Caco-2 (cell line): Measurements from ENCODE around the gene STARD3NL. TPM values are rescaled to one million over a fixed set of nuclear protein-coding genes. Genes with fewer than 3 reads are reported as not detected.
"Not testable (repeated sequence)": the region's sequence is repeated elsewhere in the genome, so short reads cannot be mapped to it uniquely, and the experiment has no call there.

Experiments used
- BruUV-seq: library from RNA; stranded (reverse); fragments of 400-500 nt; replicated peaks from 2 replicates; lab custom pipeline; 2021; lab: Mats Ljungman, UMichigan
- CTCF ChIA-PET: fragments of 300-600 bp; sonication (Branson Sonifier 250); formaldehyde crosslinking; loops from one replicate; lab custom pipeline; 2022; ENCODE audit warnings: antibody characterized with exemption; lab: Charles Lee
- POLR2A ChIA-PET: fragments of 300-600 bp; sonication (Branson Sonifier 250); formaldehyde crosslinking; loops from one replicate; lab custom pipeline; 2022; ENCODE audit warnings: antibody characterized with exemption; lab: Charles Lee
- DNase-seq, 2 experiments: peaks; one replicate each; pipeline versions ENCODE4 v3.0.0 to v3.0.0-alpha.2; 2020 to 2022
- H3K27me3 ChIP-seq: replicated peaks from 2 replicates; pipeline ENCODE4 v1.6.0; 2011; ENCODE audit warnings: low read length; ENCODE audit not compliant: control insufficient read depth, insufficient read depth
- H3K36me3 ChIP-seq: 2 replicates; pipeline ENCODE4 v1.5.1; 2011; ENCODE audit warnings: low read length; ENCODE audit not compliant: control insufficient read depth, insufficient read depth
- H3K4me1 ChIP-seq: fragments of 250-450 bp; sonication (Bioruptor Pico); 2 replicates; pipeline ENCODE4 v1.5.1; 2020; ENCODE audit warnings: mild to moderate bottlenecking
- H3K4me3 ChIP-seq: 2 replicates; pipeline ENCODE4 v1.5.1; 2011; ENCODE audit warnings: low read depth, mild to moderate bottlenecking, control low read depth, low read length
- H3K9me3 ChIP-seq: fragments of 250-450 bp; sonication (Bioruptor Pico); 2 replicates; pipeline ENCODE4 v1.5.1; 2020; ENCODE audit warnings: mild to moderate bottlenecking, moderate library complexity
- H3K27ac Mint-ChIP-seq: one replicate; pipeline ENCODE4 v1.8.0; 2022; ENCODE audit warnings: mixed read lengths; ENCODE audit not compliant: unreplicated experiment
- H3K27me3 Mint-ChIP-seq: one replicate; pipeline ENCODE4 v1.8.0; 2022; ENCODE audit warnings: mixed read lengths; ENCODE audit not compliant: insufficient read depth, unreplicated experiment
- H3K36me3 Mint-ChIP-seq: one replicate; pipeline ENCODE4 v1.8.0; 2022; ENCODE audit warnings: mild to moderate bottlenecking, mixed read lengths; ENCODE audit not compliant: insufficient read depth, unreplicated experiment
- H3K4me1 Mint-ChIP-seq: one replicate; pipeline ENCODE4 v1.8.0; 2022; ENCODE audit warnings: low read depth, mixed read lengths; ENCODE audit not compliant: unreplicated experiment
- H3K4me3 Mint-ChIP-seq: one replicate; pipeline ENCODE4 v1.8.0; 2022; ENCODE audit warnings: mild to moderate bottlenecking, moderate library complexity, mixed read lengths; ENCODE audit not compliant: unreplicated experiment
- H3K9me3 Mint-ChIP-seq: one replicate; pipeline ENCODE4 v1.8.0; 2022; ENCODE audit warnings: mixed read lengths; ENCODE audit not compliant: unreplicated experiment
- CTCF ChIP-seq, 2 experiments: fragments of 200-600 bp in 1 of 2; IDR thresholded peaks; 1 replicate in 1 of 2; 2 replicates in 1 of 2; pipeline versions ENCODE4 v1.5.1 to v1.8.0; 2011 to 2022; ENCODE audit warnings: antibody characterized with exemption in 1 of 2, control low read depth in 1 of 2, inconsistent platforms in 1 of 2, low read depth in 1 of 2, low read length in 1 of 2, mild to moderate bottlenecking in 1 of 2, moderate library complexity in 1 of 2; ENCODE audit not compliant: insufficient read depth in 1 of 2, severe bottlenecking in 1 of 2, unreplicated experiment in 1 of 2
- intact Hi-C: fragments of 100-400 bp; cut with micrococcal nuclease; formaldehyde crosslinking; loops from one replicate; pipeline ENCODE4 v1.10.0; 2022; ENCODE audit not compliant: unreplicated experiment
- total RNA-seq: library from RNA; stranded (reverse); gene quantifications from 2 replicates; pipeline ENCODE4 v1.2.3, GENCODE V29; 2022

Gene STARD3NL
- total RNA-seq, 1 experiment from 2014 or later = 32.6 TPM

- Histone ChIP-seq H3K36me3 (no peaks in the 10 kb centered on the region), H3K4me1 (no peaks in the 10 kb centered on the region), H3K4me3 (no peak overlapping the region), H3K9me3 (no peaks in the 10 kb centered on the region), H3K27me3 (no peaks in the 10 kb centered on the region)
- peaks cover 11% of the 10 kb centered on the region for H3K27me3 Mint-ChIP-seq
- no peaks in the 10 kb centered on the region for H3K9me3 Mint-ChIP-seq
- BruUV-seq = no TSS peak
- TF ChIP-seq CTCF (IDR thresholded peaks at IDR 0.05; ENCODE audit: insufficient read depth in 1 of 2, low read depth in 1 of 2, low read length in 1 of 2, severe bottlenecking in 1 of 2, unreplicated experiment in 1 of 2) = no peak
- H3K4me3 Mint-ChIP-seq = no peak overlapping the region
- ChIA-PET POLR2A (no interaction called here), CTCF (no interaction called here)
- no peak overlapping the region for H3K27ac Mint-ChIP-seq
- no peak for DNase-seq
- H3K4me1 Mint-ChIP-seq = no peaks in the 10 kb centered on the region
- intact Hi-C loops = no loop called here
- H3K36me3 Mint-ChIP-seq = no peaks in the 10 kb centered on the region
These were observed 66.5 kb downstream of the STARD3NL start for GRCh38 chr7:38244516-38244915.

GRCh38 chr7:38245409-38245977, 67.4 kb downstream of the STARD3NL start:
- no peak overlapping the region for H3K27ac Mint-ChIP-seq

DNA sequence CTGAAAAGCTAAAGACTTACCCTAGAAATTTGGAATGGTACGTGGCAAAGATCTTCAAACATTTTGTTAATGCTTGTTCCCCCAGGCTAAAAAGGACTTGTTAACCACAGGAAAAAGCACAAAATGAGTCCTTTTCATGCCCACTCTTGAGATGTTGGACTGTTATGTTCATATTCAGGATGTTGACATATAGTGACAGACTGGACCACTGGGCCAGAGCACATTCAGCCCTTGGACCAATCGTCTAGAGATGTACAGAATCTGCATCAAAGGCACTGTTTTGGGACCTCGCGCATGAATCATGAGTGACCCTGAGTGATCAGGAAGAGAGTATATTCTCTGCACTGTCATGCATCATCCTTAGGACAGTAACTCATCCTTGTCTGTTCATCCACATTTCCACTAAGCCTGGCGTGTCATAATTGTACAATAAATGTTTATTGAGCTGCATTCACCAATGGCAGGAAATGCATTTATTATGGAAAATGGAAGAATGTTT, 70.1 kb downstream of the STARD3NL start:
- no peaks in the 10 kb centered on the region for H3K9me3 Mint-ChIP-seq
- no peak for TF ChIP-seq CTCF (IDR thresholded peaks at IDR 0.05; ENCODE audit: insufficient read depth in 1 of 2, low read depth in 1 of 2, low read length in 1 of 2, severe bottlenecking in 1 of 2, unreplicated experiment in 1 of 2)
- peaks cover 11% of the 10 kb centered on the region for H3K27me3 Mint-ChIP-seq
- no peaks in the 10 kb centered on the region for H3K36me3 Mint-ChIP-seq
- BruUV-seq = no TSS peak
- CTCF ChIA-PET = no interaction called here
- no peak for DNase-seq
- no peak overlapping the region for H3K27ac Mint-ChIP-seq
- Histone ChIP-seq H3K9me3 (no peaks in the 10 kb centered on the region), H3K27me3 (no peaks in the 10 kb centered on the region), H3K4me1 (no peaks in the 10 kb centered on the region), H3K4me3 (no peak overlapping the region), H3K36me3 (no peaks in the 10 kb centered on the region)
- POLR2A ChIA-PET = no interaction called here
- no peak overlapping the region for H3K4me3 Mint-ChIP-seq
- H3K4me1 Mint-ChIP-seq = no peaks in the 10 kb centered on the region
- intact Hi-C loops = no loop called here

More at GRCh38 chr7:38245409-38245977, 67.4 kb downstream of the STARD3NL start:
- H3K4me1 ChIP-seq = no peaks in the 10 kb centered on the region
- no peak for TF ChIP-seq CTCF (IDR thresholded peaks at IDR 0.05; ENCODE audit: insufficient read depth in 1 of 2, low read depth in 1 of 2, low read length in 1 of 2, severe bottlenecking in 1 of 2, unreplicated experiment in 1 of 2)
- H3K27me3 ChIP-seq = no peaks in the 10 kb centered on the region
- H3K9me3 Mint-ChIP-seq = no peaks in the 10 kb centered on the region
- ChIA-PET POLR2A (no interaction called here), CTCF (no interaction called here)
- H3K27me3 Mint-ChIP-seq = peaks cover 11% of the 10 kb centered on the region
- no peak for DNase-seq
- H3K4me1 Mint-ChIP-seq = no peaks in the 10 kb centered on the region
- no peak overlapping the region for H3K4me3 Mint-ChIP-seq
- H3K36me3 Mint-ChIP-seq = no peaks in the 10 kb centered on the region
- intact Hi-C loops = no loop called here
- H3K36me3 ChIP-seq = no peaks in the 10 kb centered on the region
- BruUV-seq = no TSS peak
- no peaks in the 10 kb centered on the region for H3K9me3 ChIP-seq
- no peak overlapping the region for H3K4me3 ChIP-seq

- H3K4me3 ChIP-seq, H3K9me3 Mint-ChIP-seq, BruUV-seq, H3K36me3 Mint-ChIP-seq, H3K36me3 ChIP-seq, POLR2A ChIA-PET, H3K27ac Mint-ChIP-seq, H3K9me3 ChIP-seq, H3K4me1 Mint-ChIP-seq, H3K27me3 Mint-ChIP-seq, CTCF ChIA-PET, H3K4me3 Mint-ChIP-seq, DNase-seq, intact Hi-C loops, H3K4me1 ChIP-seq, H3K27me3 ChIP-seq: not testable (repeated sequence)
These were observed 71.8 kb downstream of the STARD3NL start for GRCh38 chr7:38249849-38250248.
